K562 (cell line): ENCODE results near the gene S100A10. TPM values are rescaled to one million over a fixed set of nuclear protein-coding genes. Genes with fewer than 3 reads are reported as not detected.

Source experiments
- CBFA2T2 ChIP-seq: fragments of 450-650 bp; conservative IDR thresholded peaks from 2 replicates; pipeline ENCODE4 v1.6.1; 2017; ENCODE audit warnings: mild to moderate bottlenecking
- CHCHD3 ChIP-seq: fragments of 250-450 bp; sonication (Bioruptor Pico); IDR thresholded peaks from 2 replicates; pipeline ENCODE4 v2.1.2; 2022; ENCODE audit warnings: mild to moderate bottlenecking
- FOS ChIP-seq: IDR thresholded peaks from 3 replicates; pipeline ENCODE4 v1.6.1; 2011; ENCODE audit not compliant: insufficient read length; ENCODE audit errors: extremely low read depth
- HDAC3 ChIP-seq: fragments of 450-650 bp; IDR thresholded peaks from 2 replicates; pipeline ENCODE4 v1.6.1; 2018; ENCODE audit warnings: borderline replicate concordance, mild to moderate bottlenecking, moderate library complexity; ENCODE audit not compliant: partially characterized antibody
- HDAC6 ChIP-seq: IDR thresholded peaks from 2 replicates; pipeline ENCODE4 v1.6.1; 2012; ENCODE audit warnings: low read depth, mild to moderate bottlenecking, control low read depth, inconsistent platforms, low read length, moderate library complexity
- HNRNPLL ChIP-seq: fragments of 200-400 bp; formaldehyde crosslinking; IDR thresholded peaks from 2 replicates; pipeline ENCODE4 v1.6.1; 2017; ENCODE audit warnings: low read length, low read depth, mild to moderate bottlenecking; ENCODE audit not compliant: poor library complexity, severe bottlenecking
- MBD2 ChIP-seq: sonication (generic); IDR thresholded peaks from 2 replicates; pipeline ENCODE4 v1.6.1; 2016; ENCODE audit warnings: low read depth, borderline replicate concordance
- MECOM ChIP-seq: fragments of 250-450 bp; sonication (Bioruptor Pico); IDR thresholded peaks from 2 replicates; pipeline ENCODE4 v1.8.0; 2022; ENCODE audit warnings: inconsistent platforms
- MTA2 ChIP-seq: fragments of 450-650 bp; IDR thresholded peaks from 2 replicates; pipeline ENCODE4 v1.6.1; 2016; ENCODE audit warnings: low read depth
- NFE2 ChIP-seq: IDR thresholded peaks from 2 replicates; pipeline ENCODE4 v1.6.1; 2014; ENCODE audit warnings: antibody characterized with exemption, low read depth
- PCBP1 ChIP-seq: fragments of 200-400 bp; formaldehyde crosslinking; IDR thresholded peaks from 2 replicates; pipeline ENCODE4 v1.6.1; 2018; ENCODE audit warnings: mild to moderate bottlenecking, low read depth, low read length; ENCODE audit not compliant: poor library complexity, severe bottlenecking
- PHB ChIP-seq: fragments of 250-450 bp; sonication (Bioruptor Pico); IDR thresholded peaks from 2 replicates; pipeline ENCODE4 v1.5.0; 2021
- PHF21A ChIP-seq: fragments of 450-650 bp; IDR thresholded peaks from 2 replicates; pipeline ENCODE4 v1.6.1; 2017; ENCODE audit warnings: low read depth, borderline replicate concordance
- POLR3A ChIP-seq: IDR thresholded peaks from 2 replicates; pipeline ENCODE4 v1.6.1; 2011; ENCODE audit warnings: borderline replicate concordance, mild to moderate bottlenecking, moderate library complexity; ENCODE audit not compliant: insufficient read length, insufficient read depth; ENCODE audit errors: extremely low read depth
- RAD21 ChIP-seq, 2 experiments: fragments of 250-450 bp in 1 of 2; fragments of 450-650 bp in 1 of 2; sonication (Bioruptor Pico) in 1 of 2; formaldehyde crosslinking in 1 of 2; IDR thresholded peaks in 1 of 2; conservative IDR thresholded peaks in 1 of 2; 2 replicates each; pipeline versions ENCODE4 v1.4.0 to v1.8.0; 2020 to 2022; ENCODE audit warnings: mild to moderate bottlenecking in 2 of 2, moderate library complexity in 1 of 2
- SMARCA5 ChIP-seq: fragments of 450-650 bp; IDR thresholded peaks from 2 replicates; pipeline ENCODE4 v1.6.1; 2016
- SRSF3 ChIP-seq: fragments of 200-400 bp; formaldehyde crosslinking; IDR thresholded peaks from 2 replicates; pipeline ENCODE4 v1.6.1; 2016; ENCODE audit warnings: mild to moderate bottlenecking, low read length, moderate library complexity; ENCODE audit not compliant: insufficient read depth
- TCF3 ChIP-seq: sonication (generic); formaldehyde crosslinking; IDR thresholded peaks from 2 replicates; pipeline ENCODE4 v1.4.0; 2020; ENCODE audit warnings: mild to moderate bottlenecking, missing genetic modification reagents
- TCF7L2 ChIP-seq: fragments of 150-350 bp; IDR thresholded peaks from 2 replicates; pipeline ENCODE4 v1.6.1; 2016; ENCODE audit warnings: low read depth, mild to moderate bottlenecking, low read length, moderate library complexity
- TGIF2 ChIP-seq: sonication (generic); formaldehyde crosslinking; IDR thresholded peaks from 2 replicates; pipeline ENCODE4 v1.8.1; 2022; ENCODE audit warnings: mild to moderate bottlenecking, missing genetic modification reagents, moderate library complexity
- ZBTB8A ChIP-seq: fragments of 450-650 bp; IDR thresholded peaks from 2 replicates; pipeline ENCODE4 v1.6.1; 2018; ENCODE audit warnings: mild to moderate bottlenecking, moderate library complexity; ENCODE audit not compliant: partially characterized antibody
- ZFPM2 ChIP-seq: fragments of 250-450 bp; sonication (Bioruptor Pico); IDR thresholded peaks from 2 replicates; pipeline ENCODE4 v1.5.1; 2022; ENCODE audit warnings: mild to moderate bottlenecking
- ZNF766 ChIP-seq: fragments of 200-800 bp; sonication (Bioruptor generic); conservative IDR thresholded peaks from 2 replicates; pipeline ENCODE4 v1.6.1; 2016; ENCODE audit warnings: missing genetic modification characterization, missing compliant biosample characterization
- polyA plus RNA-seq, 8 experiments: library from polyadenylated mRNA; depleted of rRNA in 4 of 8; stranded (reverse) in 5 of 8; unstranded in 3 of 8; fragments of >200 nt; fragmentation: Nextera tagmentation in 2 of 8; fragmentation: Illumina TruSeq in 1 of 8; extraction: Ambion mirVana in 2 of 8; extraction: Trizol in 1 of 8; gene quantifications; 2 replicates each; pipeline versions ENCODE4 v1.2.1 to v1.2.3, GENCODE V29; 2011 to 2014; ENCODE audit warnings: inconsistent platforms in 1 of 8, missing spikeins in 1 of 8
- total RNA-seq, 7 experiments: library from RNA; depleted of rRNA in 6 of 7; stranded (reverse); fragments of >200 nt in 6 of 7; fragmentation: Illumina TruSeq in 2 of 7; extraction: Trizol in 2 of 7; gene quantifications; 2 replicates each; pipeline versions ENCODE4 v1.2.1 to v1.2.3, GENCODE V29; 2011 to 2021; ENCODE audit warnings: low replicate concordance in 1 of 7
- TF ChIP-seq, protein P1 (sequence below), 2 experiments: fragments of 450-650 bp; IDR thresholded peaks; 2 replicates each; pipeline ENCODE4 v1.6.1; 2016; ENCODE audit warnings: mild to moderate bottlenecking in 2 of 2, borderline replicate concordance in 1 of 2, low read depth in 1 of 2, moderate library complexity in 1 of 2

Gene S100A10
- total and polyA plus RNA-seq, 9 of the 15 experiments (the other 6 are each of a cell fraction or from before 2014, with no cell fraction given), result 0.32 to 1.6 (median 0.50) TPM; not detected in 3

GRCh38 chr1:151976015-151976343, 17.7 kb downstream of the S100A10 start (continued):
- TF ChIP-seq RAD21 (CRISPR knock-in tag; conservative IDR thresholded peaks at IDR 0.05 in 1 of 2, IDR thresholded peaks at IDR 0.05 in 1 of 2) (no peak), CBFA2T2 (peak; percentile 90), SRSF3 (no peak), PCBP1 (no peak), MBD2 (no peak), HDAC6 (no peak), SMARCA5 (peak; percentile 72; the same call in 1 of the 2 replicates), ZBTB8A (no peak), MECOM (CRISPR knock-in tag) (peak; percentile 73; the same call in 1 of the 2 replicates), TGIF2 (no peak), TCF7L2 (no peak), PHF21A (no peak), CHCHD3 (CRISPR knock-in tag) (no peak), POLR3A (no peak), HDAC3 (peak; percentile 69), NFE2 (0 out of 2 replicates have a peak, but pooled peaks have one; percentile 12), FOS (no peak), TCF3 (peak; percentile 91), HNRNPLL (no peak), ZFPM2 (CRISPR knock-in tag) (no peak), ZNF766 (CRISPR knock-in tag) (no peak), PHB (CRISPR knock-in tag) (no peak), MTA2 (peak; percentile 86)
- TF ChIP-seq, protein P1, sequence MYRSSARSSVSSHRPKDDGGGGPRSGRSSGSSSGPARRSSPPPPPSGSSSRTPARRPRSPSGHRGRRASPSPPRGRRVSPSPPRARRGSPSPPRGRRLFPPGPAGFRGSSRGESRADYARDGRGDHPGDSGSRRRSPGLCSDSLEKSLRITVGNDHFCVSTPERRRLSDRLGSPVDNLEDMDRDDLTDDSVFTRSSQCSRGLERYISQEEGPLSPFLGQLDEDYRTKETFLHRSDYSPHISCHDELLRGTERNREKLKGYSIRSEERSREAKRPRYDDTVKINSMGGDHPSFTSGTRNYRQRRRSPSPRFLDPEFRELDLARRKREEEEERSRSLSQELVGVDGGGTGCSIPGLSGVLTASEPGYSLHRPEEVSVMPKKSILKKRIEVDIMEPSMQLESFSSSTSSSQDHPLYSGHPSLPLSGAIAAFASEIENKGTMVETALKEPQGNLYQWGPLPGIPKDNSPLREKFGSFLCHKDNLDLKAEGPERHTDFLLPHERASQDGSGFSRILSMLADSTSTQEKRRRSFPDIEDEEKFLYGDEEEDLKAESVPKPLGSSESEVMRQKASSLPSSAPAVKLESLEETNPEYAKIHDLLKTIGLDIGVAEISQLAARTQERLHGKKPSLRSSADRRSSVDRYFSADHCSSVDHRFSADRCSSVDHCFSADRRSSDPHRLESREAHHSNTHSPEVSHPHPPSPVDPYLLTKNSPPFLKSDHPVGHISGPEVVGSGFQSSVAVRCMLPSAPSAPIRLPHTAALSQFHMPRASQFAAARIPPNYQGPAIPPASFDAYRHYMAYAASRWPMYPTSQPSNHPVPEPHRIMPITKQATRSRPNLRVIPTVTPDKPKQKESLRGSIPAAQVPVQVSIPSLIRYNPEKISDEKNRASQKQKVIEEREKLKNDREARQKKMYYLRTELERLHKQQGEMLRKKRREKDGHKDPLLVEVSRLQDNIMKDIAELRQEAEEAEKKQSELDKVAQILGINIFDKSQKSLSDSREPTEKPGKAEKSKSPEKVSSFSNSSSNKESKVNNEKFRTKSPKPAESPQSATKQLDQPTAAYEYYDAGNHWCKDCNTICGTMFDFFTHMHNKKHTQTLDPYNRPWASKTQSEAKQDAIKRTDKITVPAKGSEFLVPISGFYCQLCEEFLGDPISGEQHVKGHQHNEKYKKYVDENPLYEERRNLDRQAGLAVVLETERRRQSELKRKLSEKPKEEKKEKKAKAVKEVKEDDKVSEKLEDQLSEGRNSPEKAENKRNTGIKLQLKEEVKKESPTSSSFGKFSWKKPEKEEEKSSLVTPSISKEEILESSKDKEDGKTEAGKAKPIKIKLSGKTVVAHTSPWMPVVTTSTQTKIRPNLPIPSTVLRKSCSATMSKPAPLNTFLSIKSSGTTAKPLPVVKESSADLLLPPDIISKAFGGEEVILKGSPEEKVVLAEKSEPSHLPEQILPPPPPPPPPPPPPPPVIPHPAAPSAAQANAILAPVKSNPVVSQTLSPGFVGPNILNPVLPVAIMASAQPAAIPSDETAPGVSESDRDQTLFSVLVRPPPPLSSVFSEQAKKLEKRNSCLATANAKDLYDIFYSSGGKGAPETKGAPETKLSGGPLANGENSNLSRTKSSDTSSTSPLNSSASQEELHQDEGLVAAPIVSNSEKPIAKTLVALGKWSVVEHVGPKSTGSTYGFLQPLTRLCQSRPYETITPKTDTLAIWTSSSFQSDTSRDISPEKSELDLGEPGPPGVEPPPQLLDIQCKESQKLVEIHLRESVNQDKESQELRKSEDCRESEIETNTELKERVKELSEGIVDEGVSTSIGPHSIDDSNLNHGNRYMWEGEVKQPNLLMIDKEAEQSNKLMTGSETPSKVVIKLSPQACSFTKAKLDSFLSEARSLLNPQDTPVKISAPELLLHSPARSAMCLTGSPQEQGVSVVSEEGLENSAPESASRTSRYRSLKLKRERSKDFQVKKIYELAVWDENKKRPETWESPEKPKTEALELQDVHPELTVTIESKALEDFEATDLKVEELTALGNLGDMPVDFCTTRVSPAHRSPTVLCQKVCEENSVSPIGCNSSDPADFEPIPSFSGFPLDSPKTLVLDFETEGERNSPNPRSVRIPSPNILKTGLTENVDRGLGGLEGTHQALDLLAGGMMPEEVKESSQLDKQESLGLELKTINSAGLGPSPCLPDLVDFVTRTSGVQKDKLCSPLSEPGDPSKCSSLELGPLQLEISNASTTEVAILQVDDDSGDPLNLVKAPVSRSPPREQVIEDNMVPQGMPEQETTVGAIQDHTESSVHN (IDR thresholded peaks at IDR 0.05; ENCODE audit: borderline replicate concordance in 1 of 2, low read depth in 1 of 2), result no peak
